ENCODE results near the gene MLLT6. TPM values are rescaled to one million over a fixed set of nuclear protein-coding genes. Genes with fewer than 3 reads are reported as not detected.
A peak's percentile ranks its signal among the peaks of the same experiment; 100 is the strongest.

MLLT6 gene
- total and polyA plus RNA-seq, 2 of the 13 experiments (the other 11 are each of a cell fraction or from before 2014, with no cell fraction given) = 50.7 to 69.5 TPM

DNA sequence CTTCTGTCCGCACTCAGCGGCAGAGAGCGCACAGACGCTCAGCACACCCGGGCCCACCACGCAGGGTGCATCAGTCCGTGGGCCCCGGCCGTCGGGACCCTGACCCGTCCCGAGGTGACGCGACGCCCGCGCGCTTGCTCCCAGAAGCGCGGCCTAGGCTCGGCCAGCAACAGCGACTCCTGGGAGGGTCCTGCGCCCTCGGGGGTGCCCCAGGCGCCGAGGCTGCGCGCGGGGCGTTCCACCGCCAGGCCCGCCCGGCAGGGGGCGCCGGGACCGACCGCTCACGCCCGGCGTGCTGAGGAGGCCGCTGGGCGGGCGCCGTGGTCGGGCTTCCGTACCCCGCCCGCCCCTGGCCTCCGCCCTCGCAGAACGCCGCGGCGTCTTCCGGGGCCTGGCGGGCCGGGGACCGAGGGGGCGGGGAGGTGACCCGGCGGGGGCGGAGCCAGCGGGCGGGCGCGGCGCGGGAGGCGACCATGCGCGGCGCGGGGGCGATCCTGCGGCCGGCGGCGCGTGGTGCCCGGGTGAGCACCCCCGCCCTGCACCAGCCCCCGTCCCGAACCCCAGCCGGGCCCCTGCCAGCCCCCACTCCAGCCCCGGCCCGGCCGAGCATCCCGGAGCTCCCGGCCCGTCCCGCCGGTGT lies 24.9 kb downstream of the MLLT6 start, which contains the start of gene CISD3 (continued):
- TF ChIP-seq, protein P1, sequence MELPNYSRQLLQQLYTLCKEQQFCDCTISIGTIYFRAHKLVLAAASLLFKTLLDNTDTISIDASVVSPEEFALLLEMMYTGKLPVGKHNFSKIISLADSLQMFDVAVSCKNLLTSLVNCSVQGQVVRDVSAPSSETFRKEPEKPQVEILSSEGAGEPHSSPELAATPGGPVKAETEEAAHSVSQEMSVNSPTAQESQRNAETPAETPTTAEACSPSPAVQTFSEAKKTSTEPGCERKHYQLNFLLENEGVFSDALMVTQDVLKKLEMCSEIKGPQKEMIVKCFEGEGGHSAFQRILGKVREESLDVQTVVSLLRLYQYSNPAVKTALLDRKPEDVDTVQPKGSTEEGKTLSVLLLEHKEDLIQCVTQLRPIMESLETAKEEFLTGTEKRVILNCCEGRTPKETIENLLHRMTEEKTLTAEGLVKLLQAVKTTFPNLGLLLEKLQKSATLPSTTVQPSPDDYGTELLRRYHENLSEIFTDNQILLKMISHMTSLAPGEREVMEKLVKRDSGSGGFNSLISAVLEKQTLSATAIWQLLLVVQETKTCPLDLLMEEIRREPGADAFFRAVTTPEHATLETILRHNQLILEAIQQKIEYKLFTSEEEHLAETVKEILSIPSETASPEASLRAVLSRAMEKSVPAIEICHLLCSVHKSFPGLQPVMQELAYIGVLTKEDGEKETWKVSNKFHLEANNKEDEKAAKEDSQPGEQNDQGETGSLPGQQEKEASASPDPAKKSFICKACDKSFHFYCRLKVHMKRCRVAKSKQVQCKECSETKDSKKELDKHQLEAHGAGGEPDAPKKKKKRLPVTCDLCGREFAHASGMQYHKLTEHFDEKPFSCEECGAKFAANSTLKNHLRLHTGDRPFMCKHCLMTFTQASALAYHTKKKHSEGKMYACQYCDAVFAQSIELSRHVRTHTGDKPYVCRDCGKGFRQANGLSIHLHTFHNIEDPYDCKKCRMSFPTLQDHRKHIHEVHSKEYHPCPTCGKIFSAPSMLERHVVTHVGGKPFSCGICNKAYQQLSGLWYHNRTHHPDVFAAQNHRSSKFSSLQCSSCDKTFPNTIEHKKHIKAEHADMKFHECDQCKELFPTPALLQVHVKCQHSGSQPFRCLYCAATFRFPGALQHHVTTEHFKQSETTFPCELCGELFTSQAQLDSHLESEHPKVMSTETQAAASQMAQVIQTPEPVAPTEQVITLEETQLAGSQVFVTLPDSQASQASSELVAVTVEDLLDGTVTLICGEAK (IDR thresholded peaks at IDR 0.05) = no peak
- TF ChIP-seq, protein P1 (CRISPR knock-in tag; IDR thresholded peaks at IDR 0.05) = peak; percentile 77
- TF ChIP-seq ZNF703 (CRISPR knock-in tag; IDR thresholded peaks at IDR 0.05; ENCODE audit: borderline replicate concordance) (no peak), ELF3 (CRISPR knock-in tag; IDR thresholded peaks at IDR 0.05) (peak; percentile 74), RFX3 (CRISPR knock-in tag; IDR thresholded peaks at IDR 0.05) (no peak), NRL (CRISPR knock-in tag; IDR thresholded peaks at IDR 0.05; ENCODE audit: borderline replicate concordance) (peak; percentile 54; the same call in 1 of the 2 replicates), FOXK1 (CRISPR knock-in tag; IDR thresholded peaks at IDR 0.05; ENCODE audit: borderline replicate concordance, low read depth) (no peak), ZEB1 (IDR thresholded peaks at IDR 0.05; ENCODE audit: insufficient replicate concordance, low read depth) (no peak), ZNF20 (CRISPR knock-in tag; IDR thresholded peaks at IDR 0.05) (no peak), ZNF672 (CRISPR knock-in tag; IDR thresholded peaks at IDR 0.05) (no peak)
- TF ChIP-seq, protein P2, sequence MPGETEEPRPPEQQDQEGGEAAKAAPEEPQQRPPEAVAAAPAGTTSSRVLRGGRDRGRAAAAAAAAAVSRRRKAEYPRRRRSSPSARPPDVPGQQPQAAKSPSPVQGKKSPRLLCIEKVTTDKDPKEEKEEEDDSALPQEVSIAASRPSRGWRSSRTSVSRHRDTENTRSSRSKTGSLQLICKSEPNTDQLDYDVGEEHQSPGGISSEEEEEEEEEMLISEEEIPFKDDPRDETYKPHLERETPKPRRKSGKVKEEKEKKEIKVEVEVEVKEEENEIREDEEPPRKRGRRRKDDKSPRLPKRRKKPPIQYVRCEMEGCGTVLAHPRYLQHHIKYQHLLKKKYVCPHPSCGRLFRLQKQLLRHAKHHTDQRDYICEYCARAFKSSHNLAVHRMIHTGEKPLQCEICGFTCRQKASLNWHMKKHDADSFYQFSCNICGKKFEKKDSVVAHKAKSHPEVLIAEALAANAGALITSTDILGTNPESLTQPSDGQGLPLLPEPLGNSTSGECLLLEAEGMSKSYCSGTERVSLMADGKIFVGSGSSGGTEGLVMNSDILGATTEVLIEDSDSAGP (CRISPR knock-in tag; IDR thresholded peaks at IDR 0.05; ENCODE audit: borderline replicate concordance) = no peak; the same call in 1 of the 2 replicates
- TF ChIP-seq, protein P3, sequence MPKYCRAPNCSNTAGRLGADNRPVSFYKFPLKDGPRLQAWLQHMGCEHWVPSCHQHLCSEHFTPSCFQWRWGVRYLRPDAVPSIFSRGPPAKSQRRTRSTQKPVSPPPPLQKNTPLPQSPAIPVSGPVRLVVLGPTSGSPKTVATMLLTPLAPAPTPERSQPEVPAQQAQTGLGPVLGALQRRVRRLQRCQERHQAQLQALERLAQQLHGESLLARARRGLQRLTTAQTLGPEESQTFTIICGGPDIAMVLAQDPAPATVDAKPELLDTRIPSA (CRISPR knock-in tag; IDR thresholded peaks at IDR 0.05; ENCODE audit: borderline replicate concordance) = no peak
- TF ChIP-seq, protein P4, sequence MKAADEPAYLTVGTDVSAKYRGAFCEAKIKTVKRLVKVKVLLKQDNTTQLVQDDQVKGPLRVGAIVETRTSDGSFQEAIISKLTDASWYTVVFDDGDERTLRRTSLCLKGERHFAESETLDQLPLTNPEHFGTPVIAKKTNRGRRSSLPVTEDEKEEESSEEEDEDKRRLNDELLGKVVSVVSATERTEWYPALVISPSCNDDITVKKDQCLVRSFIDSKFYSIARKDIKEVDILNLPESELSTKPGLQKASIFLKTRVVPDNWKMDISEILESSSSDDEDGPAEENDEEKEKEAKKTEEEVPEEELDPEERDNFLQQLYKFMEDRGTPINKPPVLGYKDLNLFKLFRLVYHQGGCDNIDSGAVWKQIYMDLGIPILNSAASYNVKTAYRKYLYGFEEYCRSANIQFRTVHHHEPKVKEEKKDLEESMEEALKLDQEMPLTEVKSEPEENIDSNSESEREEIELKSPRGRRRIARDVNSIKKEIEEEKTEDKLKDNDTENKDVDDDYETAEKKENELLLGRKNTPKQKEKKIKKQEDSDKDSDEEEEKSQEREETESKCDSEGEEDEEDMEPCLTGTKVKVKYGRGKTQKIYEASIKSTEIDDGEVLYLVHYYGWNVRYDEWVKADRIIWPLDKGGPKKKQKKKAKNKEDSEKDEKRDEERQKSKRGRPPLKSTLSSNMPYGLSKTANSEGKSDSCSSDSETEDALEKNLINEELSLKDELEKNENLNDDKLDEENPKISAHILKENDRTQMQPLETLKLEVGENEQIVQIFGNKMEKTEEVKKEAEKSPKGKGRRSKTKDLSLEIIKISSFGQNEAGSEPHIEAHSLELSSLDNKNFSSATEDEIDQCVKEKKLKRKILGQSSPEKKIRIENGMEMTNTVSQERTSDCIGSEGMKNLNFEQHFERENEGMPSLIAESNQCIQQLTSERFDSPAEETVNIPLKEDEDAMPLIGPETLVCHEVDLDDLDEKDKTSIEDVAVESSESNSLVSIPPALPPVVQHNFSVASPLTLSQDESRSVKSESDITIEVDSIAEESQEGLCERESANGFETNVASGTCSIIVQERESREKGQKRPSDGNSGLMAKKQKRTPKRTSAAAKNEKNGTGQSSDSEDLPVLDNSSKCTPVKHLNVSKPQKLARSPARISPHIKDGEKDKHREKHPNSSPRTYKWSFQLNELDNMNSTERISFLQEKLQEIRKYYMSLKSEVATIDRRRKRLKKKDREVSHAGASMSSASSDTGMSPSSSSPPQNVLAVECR (CRISPR knock-in tag; IDR thresholded peaks at IDR 0.05; ENCODE audit: borderline replicate concordance) = peak; percentile 7; the same call in 1 of the 2 replicates

Data from HepG2 (cell line).